ENCODE results near the gene EMC9.

The EMC9 gene

DNA sequence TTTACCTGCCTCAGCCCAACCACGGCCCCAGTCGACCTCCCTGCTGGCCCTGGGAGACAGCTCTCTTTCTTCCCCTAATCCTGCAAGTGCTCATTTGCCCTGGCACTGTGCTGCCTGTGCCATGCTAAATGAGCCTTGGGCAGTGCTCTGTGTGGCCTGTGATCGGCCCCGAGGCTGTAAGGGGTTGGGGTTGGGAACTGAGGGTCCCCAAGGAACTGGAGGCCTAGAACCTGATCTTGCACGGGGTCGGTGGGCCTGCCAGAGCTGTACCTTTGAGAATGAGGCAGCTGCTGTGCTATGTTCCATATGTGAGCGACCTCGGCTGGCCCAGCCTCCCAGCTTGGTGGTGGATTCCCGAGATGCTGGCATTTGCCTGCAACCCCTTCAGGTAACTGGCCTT, 8.7 kb upstream of the EMC9 start:
- DNase-seq (ENCODE audit: low read depth): no peak
- in situ Hi-C loops (cut with HindIII; ENCODE audit: low sequenced_read_pairs): no loop called here
- no peak overlapping the region for H3K4me3 ChIP-seq (ENCODE audit: low read depth, low read length)
- TF ChIP-seq, protein P1, sequence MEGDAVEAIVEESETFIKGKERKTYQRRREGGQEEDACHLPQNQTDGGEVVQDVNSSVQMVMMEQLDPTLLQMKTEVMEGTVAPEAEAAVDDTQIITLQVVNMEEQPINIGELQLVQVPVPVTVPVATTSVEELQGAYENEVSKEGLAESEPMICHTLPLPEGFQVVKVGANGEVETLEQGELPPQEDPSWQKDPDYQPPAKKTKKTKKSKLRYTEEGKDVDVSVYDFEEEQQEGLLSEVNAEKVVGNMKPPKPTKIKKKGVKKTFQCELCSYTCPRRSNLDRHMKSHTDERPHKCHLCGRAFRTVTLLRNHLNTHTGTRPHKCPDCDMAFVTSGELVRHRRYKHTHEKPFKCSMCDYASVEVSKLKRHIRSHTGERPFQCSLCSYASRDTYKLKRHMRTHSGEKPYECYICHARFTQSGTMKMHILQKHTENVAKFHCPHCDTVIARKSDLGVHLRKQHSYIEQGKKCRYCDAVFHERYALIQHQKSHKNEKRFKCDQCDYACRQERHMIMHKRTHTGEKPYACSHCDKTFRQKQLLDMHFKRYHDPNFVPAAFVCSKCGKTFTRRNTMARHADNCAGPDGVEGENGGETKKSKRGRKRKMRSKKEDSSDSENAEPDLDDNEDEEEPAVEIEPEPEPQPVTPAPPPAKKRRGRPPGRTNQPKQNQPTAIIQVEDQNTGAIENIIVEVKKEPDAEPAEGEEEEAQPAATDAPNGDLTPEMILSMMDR (IDR thresholded peaks at IDR 0.05; ENCODE audit: low read depth, low read length, missing control alignments): no peak

- H3K4me3 ChIP-seq (ENCODE audit: low read depth, low read length): no peak overlapping the region
- in situ Hi-C loops (cut with HindIII; ENCODE audit: low sequenced_read_pairs): no loop called here
- TF ChIP-seq, protein P1 (IDR thresholded peaks at IDR 0.05; ENCODE audit: low read depth, low read length, missing control alignments): no peak
- no peak for DNase-seq (ENCODE audit: low read depth)
Observed at GRCh38 chr14:24149302-24149969, 8.0 kb upstream of the EMC9 start.

DNA sequence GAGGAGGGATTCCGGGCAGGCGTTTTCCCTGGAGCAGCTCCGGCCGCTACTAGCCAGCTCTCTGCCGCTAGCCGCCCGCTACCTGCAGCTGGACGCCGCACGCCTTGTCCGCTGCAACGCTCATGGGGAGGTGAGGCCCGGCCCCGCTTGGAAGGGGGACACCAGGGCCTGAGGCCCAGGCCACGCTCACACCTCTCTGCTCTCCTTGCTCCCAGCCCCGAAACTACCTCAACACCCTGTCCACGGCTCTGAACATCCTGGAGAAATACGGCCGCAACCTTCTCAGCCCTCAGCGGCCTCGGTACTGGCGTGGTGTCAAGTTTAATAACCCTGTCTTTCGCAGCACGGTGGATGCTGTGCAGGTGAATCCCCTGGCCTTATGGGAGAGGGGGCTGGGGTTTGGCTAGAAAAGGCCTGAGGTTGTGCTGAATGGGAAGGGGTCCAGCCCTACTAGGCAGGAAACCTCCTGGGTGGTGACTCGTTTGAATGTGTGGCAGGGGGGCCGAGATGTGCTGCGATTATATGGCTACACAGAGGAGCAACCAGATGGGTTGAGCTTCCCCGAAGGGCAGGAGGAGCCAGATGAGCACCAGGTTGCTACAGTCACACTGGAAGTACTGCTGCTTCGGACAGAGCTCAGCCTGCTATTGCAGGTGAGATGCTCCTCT, 6.5 kb upstream of the EMC9 start:
- H3K4me3 ChIP-seq (ENCODE audit: low read depth, low read length): peak overlapping the region; percentile 87
- in situ Hi-C loops (cut with HindIII; ENCODE audit: low sequenced_read_pairs): no loop called here
- TF ChIP-seq, protein P1 (IDR thresholded peaks at IDR 0.05; ENCODE audit: low read depth, low read length, missing control alignments): no peak
- no peak for DNase-seq (ENCODE audit: low read depth)

GRCh38 chr14:24146978-24147760, 5.8 kb upstream of the EMC9 start, which contains the start of gene RNF31:
RNF31 (plus strand) TSS chr14:24147498; CDS start chr14:24147699, 201 bp downstream.
- in situ Hi-C loops (cut with HindIII; ENCODE audit: low sequenced_read_pairs): no loop called here
- TF ChIP-seq, protein P1 (IDR thresholded peaks at IDR 0.05; ENCODE audit: low read depth, low read length, missing control alignments): no peak
- peak; percentile 98 for DNase-seq (ENCODE audit: low read depth)
- peak within 1 kb of the TSS; percentile 87 for H3K4me3 ChIP-seq (ENCODE audit: low read depth, low read length)

- peak; percentile 91 for DNase-seq (ENCODE audit: low read depth)
- TF ChIP-seq, protein P1 (IDR thresholded peaks at IDR 0.05; ENCODE audit: low read depth, low read length, missing control alignments): no peak
- in situ Hi-C loops (cut with HindIII; ENCODE audit: low sequenced_read_pairs): no loop called here
- peak within 1 kb of the TSS; percentile 87 for H3K4me3 ChIP-seq (ENCODE audit: low read depth, low read length)
Observed at GRCh38 chr14:24146453-24146977, 5.1 kb upstream of the EMC9 start, which contains the start of gene PSME2. PSME2 (minus strand) TSS chr14:24146610; CDS start chr14:24146581, 29 bp downstream.

All from astrocyte of the cerebellum (primary cell).